ENCODE data around the gene RPA3.

The RPA3 gene

DNA sequence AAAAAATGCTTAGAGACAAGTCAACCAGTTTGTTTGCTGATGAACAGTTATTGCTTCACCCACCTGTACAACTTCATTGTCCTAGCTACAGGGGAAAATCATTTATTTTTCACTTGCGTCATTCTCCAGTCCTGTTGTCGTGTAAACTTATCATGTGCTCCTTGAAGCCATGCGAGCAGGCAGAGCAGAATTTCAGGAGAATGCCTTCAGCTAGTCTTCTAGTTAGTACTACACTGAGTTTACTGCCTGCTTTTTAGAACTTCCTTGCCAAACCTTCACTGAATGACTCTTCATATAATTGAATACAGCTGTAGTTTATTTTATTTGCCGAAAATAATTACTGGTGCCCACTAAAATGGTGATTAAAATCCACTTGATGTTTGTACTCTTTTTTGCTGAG lies 15.6 kb downstream of the RPA3 start:
- TF ChIP-seq, protein P1, sequence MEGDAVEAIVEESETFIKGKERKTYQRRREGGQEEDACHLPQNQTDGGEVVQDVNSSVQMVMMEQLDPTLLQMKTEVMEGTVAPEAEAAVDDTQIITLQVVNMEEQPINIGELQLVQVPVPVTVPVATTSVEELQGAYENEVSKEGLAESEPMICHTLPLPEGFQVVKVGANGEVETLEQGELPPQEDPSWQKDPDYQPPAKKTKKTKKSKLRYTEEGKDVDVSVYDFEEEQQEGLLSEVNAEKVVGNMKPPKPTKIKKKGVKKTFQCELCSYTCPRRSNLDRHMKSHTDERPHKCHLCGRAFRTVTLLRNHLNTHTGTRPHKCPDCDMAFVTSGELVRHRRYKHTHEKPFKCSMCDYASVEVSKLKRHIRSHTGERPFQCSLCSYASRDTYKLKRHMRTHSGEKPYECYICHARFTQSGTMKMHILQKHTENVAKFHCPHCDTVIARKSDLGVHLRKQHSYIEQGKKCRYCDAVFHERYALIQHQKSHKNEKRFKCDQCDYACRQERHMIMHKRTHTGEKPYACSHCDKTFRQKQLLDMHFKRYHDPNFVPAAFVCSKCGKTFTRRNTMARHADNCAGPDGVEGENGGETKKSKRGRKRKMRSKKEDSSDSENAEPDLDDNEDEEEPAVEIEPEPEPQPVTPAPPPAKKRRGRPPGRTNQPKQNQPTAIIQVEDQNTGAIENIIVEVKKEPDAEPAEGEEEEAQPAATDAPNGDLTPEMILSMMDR (IDR thresholded peaks at IDR 0.05; ENCODE audit: control extremely low read depth, extremely low read depth, low read depth, missing control alignments), result no peak

GRCh38 chr7:7701527-7701926 lies 16.9 kb downstream of the RPA3 start:
- POLR2A ChIA-PET, result no interaction called here

More for the DNA sequence above, 15.6 kb downstream of the RPA3 start:
- POLR2A ChIA-PET, result no interaction called here
- DNase-seq (ENCODE audit: extremely low spot score), result no peak
- CTCF ChIA-PET, result interaction anchor here (0.7 to 4.8 kb wide), 5 partner anchors 11 to 22 kb away, joined by 3 to 14 read pairs (median 5); no protein-coding TSS in a partner anchor

DNA sequence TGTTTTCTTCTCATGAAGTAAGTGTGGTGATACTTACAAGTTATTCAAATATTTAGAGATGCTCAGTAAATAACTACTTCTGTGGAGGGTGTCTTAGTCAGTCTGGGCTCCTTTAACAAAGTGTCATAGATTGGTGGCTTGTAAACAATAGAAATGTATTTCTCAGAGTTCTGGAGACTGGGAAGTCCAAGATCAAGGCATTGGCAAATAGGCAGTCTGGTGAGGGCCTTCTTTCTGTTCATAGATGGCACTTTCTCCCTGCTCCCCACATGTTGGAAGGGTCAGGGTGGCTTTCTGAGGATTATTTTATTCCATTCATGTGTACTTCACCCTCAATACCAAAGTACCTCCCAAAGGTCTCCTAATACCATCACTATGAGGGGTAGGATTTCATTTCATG lies 18.4 kb downstream of the RPA3 start:
- ChIA-PET CTCF (interaction anchor here (1.1 to 3.7 kb wide), 3 partner anchors 11 to 39 kb away, joined by 3 to 19 read pairs (median 6); no protein-coding TSS in a partner anchor), POLR2A (no interaction called here)
- TF ChIP-seq, protein P1 (IDR thresholded peaks at IDR 0.05; ENCODE audit: control extremely low read depth, extremely low read depth, low read depth, missing control alignments), result no peak
- DNase-seq (ENCODE audit: extremely low spot score), result no peak

More at GRCh38 chr7:7701527-7701926, 16.9 kb downstream of the RPA3 start:
- TF ChIP-seq, protein P1 (IDR thresholded peaks at IDR 0.05; ENCODE audit: control extremely low read depth, extremely low read depth, low read depth, missing control alignments), result no peak
- DNase-seq (ENCODE audit: extremely low spot score), result no peak
- CTCF ChIA-PET, result interaction anchor here (2.0 to 4.8 kb wide), 2 partner anchors 13 to 16 kb away, joined by 4 to 14 read pairs; no protein-coding TSS in a partner anchor

DNA sequence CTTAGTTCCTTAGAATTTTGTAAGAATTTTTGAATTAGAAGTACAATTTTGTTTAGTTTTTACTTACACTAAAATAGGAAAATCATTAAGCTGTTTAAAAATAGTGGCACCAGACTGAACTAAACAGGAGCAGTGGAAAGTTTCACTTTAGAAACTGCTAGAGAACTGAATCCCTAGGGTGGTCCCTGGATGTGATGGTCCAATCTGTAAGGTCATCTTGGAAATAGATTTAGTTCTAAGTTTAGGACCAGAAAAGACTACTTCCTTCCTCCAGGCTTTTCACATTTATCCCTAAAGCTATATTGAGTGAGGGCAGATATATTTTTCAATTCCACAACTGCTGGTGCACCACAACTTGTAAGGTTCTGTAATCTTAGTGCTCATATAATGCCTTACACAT lies 19.0 kb downstream of the RPA3 start:
- POLR2A ChIA-PET, result no interaction called here
- no peak for DNase-seq (ENCODE audit: extremely low spot score)
- CTCF ChIA-PET, result interaction anchor here (1.1 to 3.7 kb wide), 4 partner anchors 9 to 39 kb away, joined by 3 to 19 read pairs (median 4); no protein-coding TSS in a partner anchor
- TF ChIP-seq, protein P1 (IDR thresholded peaks at IDR 0.05; ENCODE audit: control extremely low read depth, extremely low read depth, low read depth, missing control alignments), result no peak

GRCh38 chr7:7698930-7699329 lies 19.5 kb downstream of the RPA3 start:
- POLR2A ChIA-PET, result no interaction called here
- CTCF ChIA-PET, result interaction anchor here (1.1 to 3.7 kb wide), 4 partner anchors 8 to 38 kb away, joined by 3 to 19 read pairs (median 4); no protein-coding TSS in a partner anchor
- TF ChIP-seq, protein P1 (IDR thresholded peaks at IDR 0.05; ENCODE audit: control extremely low read depth, extremely low read depth, low read depth, missing control alignments), result no peak
- DNase-seq (ENCODE audit: extremely low spot score), result no peak

- TF ChIP-seq, protein P1 (IDR thresholded peaks at IDR 0.05; ENCODE audit: control extremely low read depth, extremely low read depth, low read depth, missing control alignments), result no peak
- ChIA-PET CTCF (interaction anchor here (0.7 to 2.2 kb wide), 5 partner anchors 9 to 65 kb away, joined by 3 to 8 read pairs (median 3); no protein-coding TSS in a partner anchor), POLR2A (no interaction called here)
- no peak for DNase-seq (ENCODE audit: extremely low spot score)
Observed at GRCh38 chr7:7696458-7697119, 21.8 kb downstream of the RPA3 start.

Data from GM10248 (cell line).